Measurements from ENCODE around the gene EGFR. TPM values are rescaled to one million over a fixed set of nuclear protein-coding genes. Genes with fewer than 3 reads are reported as not detected.
A peak's percentile ranks its signal among the peaks of the same experiment; 100 is the strongest.

The EGFR gene
- total and polyA plus RNA-seq, 12 donors: 7.0 to 111 (median 71.6) TPM

DNA sequence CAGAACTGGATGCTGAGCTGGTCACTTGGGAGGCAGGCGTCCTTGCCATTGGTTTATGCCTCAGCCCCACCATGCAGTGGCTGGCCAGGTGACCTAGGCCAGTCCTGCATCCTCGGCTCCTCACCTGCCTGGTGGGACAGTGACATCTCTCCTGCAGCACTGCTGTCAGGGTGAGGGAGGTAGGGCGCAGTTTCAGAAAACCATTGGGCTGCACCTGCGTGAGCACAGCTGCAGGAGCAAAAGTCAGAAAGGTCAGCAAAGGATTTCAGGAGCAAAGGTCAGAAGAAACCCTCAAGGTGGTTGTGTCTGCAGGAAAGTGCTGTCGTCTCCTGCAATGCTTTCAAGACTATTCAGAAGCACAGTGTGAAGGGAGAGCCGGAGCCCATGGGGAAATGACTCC is 48.1 kb downstream of the EGFR start:
- Histone ChIP-seq H3K27me3 (no peaks in the 10 kb centered on the region), H3K4me1 (replicated peaks in 1 of 2) (peaks cover 20 to 34% of the 10 kb centered on the region in 2 donors), H3K4me3 (no peak overlapping the region), H3K27ac (peak overlapping the region in 2 of 5 donors; percentile 84 to 85), H3K36me3 (replicated peaks in 1 of 2) (no peaks in the 10 kb centered on the region), H3K9me3 (replicated peaks in 1 of 3) (no peaks in the 10 kb centered on the region)
- intact Hi-C loops (cut with DNase I): no loop called here
- peak in 1 of 7 donors; percentile 48 for DNase-seq
- WGBS, 4 donors: 95 to 97% (median 95%) methylated on average over 6 of the region's 6 CpGs
- TF ChIP-seq POLR2A (IDR thresholded peaks at IDR 0.05) (no peak), CTCF (IDR thresholded peaks at IDR 0.05) (no peak)

DNA sequence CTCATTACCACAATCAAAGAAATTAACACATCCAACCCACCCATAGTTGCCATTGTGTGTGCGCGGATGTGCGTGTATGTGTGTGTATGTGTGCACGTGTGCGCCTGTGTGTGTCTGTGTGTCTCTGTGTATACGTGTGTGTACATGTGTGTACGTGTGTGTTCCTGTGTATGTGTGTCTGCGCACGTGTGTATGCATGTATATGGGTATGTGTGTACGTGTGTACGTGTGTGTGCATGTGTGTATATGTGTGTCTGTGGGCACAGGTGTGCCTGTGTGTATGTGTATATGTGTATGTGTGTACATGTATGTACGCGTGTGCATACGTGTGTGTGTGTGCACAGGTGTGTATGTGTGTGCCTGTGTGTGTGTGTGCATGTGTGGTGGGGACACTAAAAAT is 48.9 kb downstream of the EGFR start:
- Histone ChIP-seq H3K9me3 (replicated peaks in 1 of 3) (no peaks in the 10 kb centered on the region), H3K27ac (no peak overlapping the region), H3K4me3 (no peak overlapping the region), H3K4me1 (replicated peaks in 1 of 2) (peaks cover 20 to 36% of the 10 kb centered on the region in 2 donors), H3K36me3 (replicated peaks in 1 of 2) (no peaks in the 10 kb centered on the region), H3K27me3 (no peaks in the 10 kb centered on the region)
- intact Hi-C loops (cut with DNase I): no loop called here
- peak in 1 of 7 donors; percentile 47 for DNase-seq
- 90 to 94% (median 92%) methylated on average over 14 of the region's 14 CpGs for WGBS, 4 donors
- TF ChIP-seq CTCF (IDR thresholded peaks at IDR 0.05): no peak
- no peak for TF ChIP-seq POLR2A (IDR thresholded peaks at IDR 0.05)

GRCh38 chr7:55069271-55069792 is 50.5 kb downstream of the EGFR start:
- Histone ChIP-seq H3K4me3 (no peak overlapping the region), H3K27me3 (no peaks in the 10 kb centered on the region), H3K9me3 (replicated peaks in 1 of 3) (no peaks in the 10 kb centered on the region), H3K36me3 (replicated peaks in 1 of 2) (no peaks in the 10 kb centered on the region), H3K27ac (no peak overlapping the region), H3K4me1 (replicated peaks in 1 of 2) (peaks cover 20 to 48% of the 10 kb centered on the region in 2 donors)
- 60 to 87% (median 82%) methylated on average over 4 to 5 of the region's 5 CpGs for WGBS, 4 donors
- DNase-seq: peak in 1 of 7 donors; percentile 36
- intact Hi-C loops (cut with DNase I): no loop called here
- no peak for TF ChIP-seq CTCF (IDR thresholded peaks at IDR 0.05)
- TF ChIP-seq POLR2A (IDR thresholded peaks at IDR 0.05): no peak

GRCh38 chr7:55070271-55070743 is 51.5 kb downstream of the EGFR start:
- no peaks in the 10 kb centered on the region for H3K9me3 ChIP-seq (replicated peaks in 1 of 3)
- peaks cover 18 to 48% of the 10 kb centered on the region in 2 donors for H3K4me1 ChIP-seq (replicated peaks in 1 of 2)
- no peak for TF ChIP-seq POLR2A (IDR thresholded peaks at IDR 0.05)
- H3K27me3 ChIP-seq: no peaks in the 10 kb centered on the region
- WGBS, 4 donors: 88 to 92% (median 89%) methylated on average over 9 of the region's 9 CpGs
- no peak overlapping the region for H3K27ac ChIP-seq
- intact Hi-C loops (cut with DNase I): no loop called here
- no peaks in the 10 kb centered on the region for H3K36me3 ChIP-seq (replicated peaks in 1 of 2)
- peak in 1 of 7 donors; percentile 25 for DNase-seq
- no peak overlapping the region for H3K4me3 ChIP-seq

DNA sequence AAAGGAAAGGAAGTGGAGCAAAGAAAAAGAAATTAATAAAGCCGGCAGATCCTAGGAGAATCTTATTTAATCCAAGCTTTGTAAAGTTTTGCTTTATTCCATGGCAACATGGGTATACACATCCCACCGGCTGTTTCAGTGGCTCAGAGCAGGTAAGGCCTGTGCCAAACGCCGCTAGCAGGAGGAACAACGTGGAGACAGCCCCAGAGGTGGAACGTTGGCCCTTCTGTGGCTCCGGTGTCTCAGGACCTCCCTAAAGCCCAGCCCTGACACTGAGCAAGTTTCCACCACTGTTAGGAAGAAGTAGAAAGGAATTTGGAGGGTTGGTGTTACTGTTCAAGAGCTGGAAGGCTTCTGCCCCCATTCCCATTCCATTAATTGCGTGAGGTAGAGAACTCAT is 52.0 kb downstream of the EGFR start:
- no peaks in the 10 kb centered on the region for H3K9me3 ChIP-seq (replicated peaks in 1 of 3)
- H3K36me3 ChIP-seq (replicated peaks in 1 of 2): no peaks in the 10 kb centered on the region
- WGBS, 4 donors: 82 to 90% (median 86%) methylated on average over 8 of the region's 8 CpGs
- peak overlapping the region in 2 of 5 donors; percentile 32 to 71 for H3K27ac ChIP-seq
- no peak overlapping the region for H3K4me3 ChIP-seq
- no peaks in the 10 kb centered on the region for H3K27me3 ChIP-seq
- peak in 1 of 7 donors; percentile 18 for DNase-seq
- TF ChIP-seq POLR2A (IDR thresholded peaks at IDR 0.05) (no peak), CTCF (IDR thresholded peaks at IDR 0.05) (no peak)
- intact Hi-C loops (cut with DNase I): no loop called here
- peaks cover 19 to 49% of the 10 kb centered on the region in 2 donors for H3K4me1 ChIP-seq (replicated peaks in 1 of 2)

All from adrenal gland (tissue), 12 donors.